SU-DHL-6 (cell line): ENCODE results near the gene HSPH1.

Experiments used
- EZH2phosphoT487 ChIP-seq: fragments of 200-600 bp; sonication (generic), shearing (Covaris generic); conservative IDR thresholded peaks from 2 replicates; pipeline ENCODE4 v1.6.1; 2018; ENCODE audit warnings: mild to moderate bottlenecking, antibody characterized with exemption, low read length, moderate library complexity, mixed read lengths
- TF ChIP-seq, protein P1 (sequence below): fragments of 200-600 bp; sonication (generic); IDR thresholded peaks from one replicate; pipeline ENCODE4 v1.5.1; 2017; ENCODE audit warnings: antibody characterized with exemption, mild to moderate bottlenecking, low read length, moderate library complexity; ENCODE audit not compliant: insufficient read depth, poor library complexity, severe bottlenecking

DNA sequence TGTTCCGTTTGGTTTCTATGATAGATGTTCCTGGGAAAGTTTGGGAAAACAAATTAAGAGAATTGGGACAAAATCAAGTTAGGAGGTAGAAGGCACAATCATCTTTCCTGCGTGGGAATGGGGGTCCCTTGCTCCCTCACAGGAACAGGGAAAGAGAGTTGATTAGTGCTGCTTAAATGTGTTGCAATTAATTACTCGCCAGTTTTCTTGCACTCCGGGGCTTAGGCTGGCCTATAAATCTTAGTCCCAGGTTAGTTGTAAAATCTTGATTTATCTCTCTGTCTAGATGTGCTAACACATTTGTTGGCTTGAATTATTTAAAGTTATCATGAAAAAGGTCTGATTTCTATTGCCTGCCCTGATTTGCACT is 48.1 kb upstream of the HSPH1 start:
- TF ChIP-seq, protein P1, sequence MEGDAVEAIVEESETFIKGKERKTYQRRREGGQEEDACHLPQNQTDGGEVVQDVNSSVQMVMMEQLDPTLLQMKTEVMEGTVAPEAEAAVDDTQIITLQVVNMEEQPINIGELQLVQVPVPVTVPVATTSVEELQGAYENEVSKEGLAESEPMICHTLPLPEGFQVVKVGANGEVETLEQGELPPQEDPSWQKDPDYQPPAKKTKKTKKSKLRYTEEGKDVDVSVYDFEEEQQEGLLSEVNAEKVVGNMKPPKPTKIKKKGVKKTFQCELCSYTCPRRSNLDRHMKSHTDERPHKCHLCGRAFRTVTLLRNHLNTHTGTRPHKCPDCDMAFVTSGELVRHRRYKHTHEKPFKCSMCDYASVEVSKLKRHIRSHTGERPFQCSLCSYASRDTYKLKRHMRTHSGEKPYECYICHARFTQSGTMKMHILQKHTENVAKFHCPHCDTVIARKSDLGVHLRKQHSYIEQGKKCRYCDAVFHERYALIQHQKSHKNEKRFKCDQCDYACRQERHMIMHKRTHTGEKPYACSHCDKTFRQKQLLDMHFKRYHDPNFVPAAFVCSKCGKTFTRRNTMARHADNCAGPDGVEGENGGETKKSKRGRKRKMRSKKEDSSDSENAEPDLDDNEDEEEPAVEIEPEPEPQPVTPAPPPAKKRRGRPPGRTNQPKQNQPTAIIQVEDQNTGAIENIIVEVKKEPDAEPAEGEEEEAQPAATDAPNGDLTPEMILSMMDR, result no peak
- no peak for TF ChIP-seq EZH2phosphoT487
